SH-SY5Y (cell line): ENCODE measurements around the gene INF2.

Experiments
- GATA2 ChIP-seq: IDR thresholded peaks from 2 replicates; pipeline ENCODE4 v1.6.1; 2011; ENCODE audit warnings: mild to moderate bottlenecking, low read depth, low read length
- GATA3 ChIP-seq: IDR thresholded peaks from 2 replicates; pipeline ENCODE4 v1.6.1; 2011; ENCODE audit warnings: low read depth, mild to moderate bottlenecking, low read length, moderate library complexity

- no peak for TF ChIP-seq GATA2
- no peak for TF ChIP-seq GATA3
These were observed 33.7 kb downstream of the INF2 start for GRCh38 chr14:104722938-104723650.
